ENCODE data around the gene HM13.
A peak's percentile ranks its signal among the peaks of the same experiment; 100 is the strongest.

DNA sequence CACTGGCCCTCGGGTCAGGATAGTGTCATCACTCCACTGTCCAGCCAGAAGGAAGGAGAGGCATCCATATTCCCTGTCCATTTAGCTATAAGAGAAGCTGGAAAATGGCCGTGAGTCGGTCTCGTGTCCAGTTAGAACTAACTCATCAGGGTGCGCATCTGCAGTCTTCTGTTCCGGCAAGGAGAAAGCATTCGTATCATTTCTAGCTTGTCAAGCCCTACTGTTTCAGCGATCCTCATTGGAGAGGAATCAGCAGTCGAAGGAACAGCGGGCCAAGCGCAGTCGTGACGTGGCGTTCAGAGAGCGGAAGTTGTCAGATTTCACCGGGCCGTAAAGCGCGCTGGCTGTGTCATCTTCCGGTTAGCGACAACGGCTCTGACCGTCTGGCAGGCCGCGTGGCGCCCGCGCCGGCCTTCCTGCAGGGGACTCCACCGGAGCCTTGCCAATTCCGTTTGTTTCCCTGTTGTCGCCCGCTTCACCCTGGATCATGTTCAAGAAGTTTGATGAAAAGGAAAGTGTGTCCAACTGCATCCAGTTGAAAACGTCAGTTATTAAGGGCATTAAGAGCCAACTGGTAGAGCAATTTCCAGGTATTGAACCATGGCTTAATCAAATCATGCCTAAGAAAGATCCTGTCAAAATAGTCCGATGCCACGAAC is 32.9 kb downstream of the HM13 start:
- TF ChIP-seq POLR2A (IDR thresholded peaks at IDR 0.05), result peak; percentile 67
- TF ChIP-seq POLR2AphosphoS5 (IDR thresholded peaks at IDR 0.05), result peak; percentile 47 to 86 (median 75)
- TF ChIP-seq, protein P1, sequence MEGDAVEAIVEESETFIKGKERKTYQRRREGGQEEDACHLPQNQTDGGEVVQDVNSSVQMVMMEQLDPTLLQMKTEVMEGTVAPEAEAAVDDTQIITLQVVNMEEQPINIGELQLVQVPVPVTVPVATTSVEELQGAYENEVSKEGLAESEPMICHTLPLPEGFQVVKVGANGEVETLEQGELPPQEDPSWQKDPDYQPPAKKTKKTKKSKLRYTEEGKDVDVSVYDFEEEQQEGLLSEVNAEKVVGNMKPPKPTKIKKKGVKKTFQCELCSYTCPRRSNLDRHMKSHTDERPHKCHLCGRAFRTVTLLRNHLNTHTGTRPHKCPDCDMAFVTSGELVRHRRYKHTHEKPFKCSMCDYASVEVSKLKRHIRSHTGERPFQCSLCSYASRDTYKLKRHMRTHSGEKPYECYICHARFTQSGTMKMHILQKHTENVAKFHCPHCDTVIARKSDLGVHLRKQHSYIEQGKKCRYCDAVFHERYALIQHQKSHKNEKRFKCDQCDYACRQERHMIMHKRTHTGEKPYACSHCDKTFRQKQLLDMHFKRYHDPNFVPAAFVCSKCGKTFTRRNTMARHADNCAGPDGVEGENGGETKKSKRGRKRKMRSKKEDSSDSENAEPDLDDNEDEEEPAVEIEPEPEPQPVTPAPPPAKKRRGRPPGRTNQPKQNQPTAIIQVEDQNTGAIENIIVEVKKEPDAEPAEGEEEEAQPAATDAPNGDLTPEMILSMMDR (IDR thresholded peaks at IDR 0.05), result peak in 3 of 5 experiments; percentile 6 to 23 (median 14)

All from transverse colon (tissue), 4 donors.